K562 (cell line): ENCODE measurements around the gene TTC31. TPM values are rescaled to one million over a fixed set of nuclear protein-coding genes. Genes with fewer than 3 reads are reported as not detected.
A peak's percentile ranks its signal among the peaks of the same experiment; 100 is the strongest.

Experiments used
- BCLAF1 ChIP-seq, 2 experiments: fragments of 450-650 bp in 1 of 2; IDR thresholded peaks; 2 replicates each; pipeline ENCODE4 v1.6.1; 2011 to 2017; ENCODE audit warnings: low read depth in 2 of 2, antibody characterized with exemption in 1 of 2, borderline replicate concordance in 1 of 2, low read length in 1 of 2, mild to moderate bottlenecking in 1 of 2, mixed read lengths in 1 of 2; ENCODE audit not compliant: control insufficient read depth in 1 of 2
- DNMT1 ChIP-seq: fragments of 450-650 bp; IDR thresholded peaks from 2 replicates; pipeline ENCODE4 v1.6.1; 2016; ENCODE audit warnings: antibody characterized with exemption, mild to moderate bottlenecking
- ETS2 ChIP-seq: IDR thresholded peaks from 2 replicates; pipeline ENCODE4 v1.6.1; 2016; ENCODE audit warnings: borderline replicate concordance, missing genetic modification characterization, mild to moderate bottlenecking, moderate library complexity, missing compliant biosample characterization; ENCODE audit not compliant: poor library complexity, severe bottlenecking
- HNRNPLL ChIP-seq: fragments of 200-400 bp; formaldehyde crosslinking; IDR thresholded peaks from 2 replicates; pipeline ENCODE4 v1.6.1; 2017; ENCODE audit warnings: low read length, low read depth, mild to moderate bottlenecking; ENCODE audit not compliant: poor library complexity, severe bottlenecking
- KDM2B ChIP-seq: fragments of 250-450 bp; sonication (Bioruptor Pico); IDR thresholded peaks from 2 replicates; pipeline ENCODE4 v1.8.0; 2021; ENCODE audit warnings: mild to moderate bottlenecking, moderate library complexity
- SRF ChIP-seq, 2 experiments: fragments of 250-450, 450-650 bp in 1 of 2; sonication (Bioruptor Pico) in 1 of 2; sonication (generic) in 1 of 2; formaldehyde crosslinking; IDR thresholded peaks; 2 replicates each; pipeline versions ENCODE4 v1.5.0 to v1.5.1; 2020 to 2022; ENCODE audit warnings: mild to moderate bottlenecking in 1 of 2, missing genetic modification reagents in 1 of 2
- TARDBP ChIP-seq: fragments of 450-650 bp; IDR thresholded peaks from 2 replicates; pipeline ENCODE4 v1.6.1; 2016
- ZBTB17 ChIP-seq: fragments of 450-650 bp; formaldehyde crosslinking; IDR thresholded peaks from 2 replicates; pipeline ENCODE4 v1.4.0; 2020; ENCODE audit warnings: mild to moderate bottlenecking
- ZNF224 ChIP-seq: sonication (generic); formaldehyde crosslinking; IDR thresholded peaks from 2 replicates; pipeline ENCODE4 v1.8.0; 2022; ENCODE audit warnings: mild to moderate bottlenecking, missing genetic modification reagents
- ZNF324 ChIP-seq: fragments of 250-450 bp; sonication (Bioruptor Pico); IDR thresholded peaks from 2 replicates; pipeline ENCODE4 v1.4.0; 2020; ENCODE audit warnings: mild to moderate bottlenecking
- ZNF75A ChIP-seq: fragments of 450-650 bp; formaldehyde crosslinking; IDR thresholded peaks from 2 replicates; pipeline ENCODE4 v1.4.0; 2020; ENCODE audit warnings: mild to moderate bottlenecking
- polyA plus RNA-seq, 8 experiments: library from polyadenylated mRNA; depleted of rRNA in 4 of 8; stranded (reverse) in 5 of 8; unstranded in 3 of 8; fragments of >200 nt; fragmentation: Nextera tagmentation in 2 of 8; fragmentation: Illumina TruSeq in 1 of 8; extraction: Ambion mirVana in 2 of 8; extraction: Trizol in 1 of 8; gene quantifications; 2 replicates each; pipeline versions ENCODE4 v1.2.1 to v1.2.3, GENCODE V29; 2011 to 2014; ENCODE audit warnings: inconsistent platforms in 1 of 8, missing spikeins in 1 of 8
- total RNA-seq, 7 experiments: library from RNA; depleted of rRNA in 6 of 7; stranded (reverse); fragments of >200 nt in 6 of 7; fragmentation: Illumina TruSeq in 2 of 7; extraction: Trizol in 2 of 7; gene quantifications; 2 replicates each; pipeline versions ENCODE4 v1.2.1 to v1.2.3, GENCODE V29; 2011 to 2021; ENCODE audit warnings: low replicate concordance in 1 of 7
- TF ChIP-seq, protein P1 (sequence below): sonication (generic); formaldehyde crosslinking; IDR thresholded peaks from 2 replicates; pipeline ENCODE4 v1.8.1; 2023; ENCODE audit warnings: missing genetic modification reagents, mild to moderate bottlenecking, borderline replicate concordance
- TF ChIP-seq, protein P2 (sequence below): sonication (generic); formaldehyde crosslinking; IDR thresholded peaks from 2 replicates; pipeline ENCODE4 v1.8.0; 2022; ENCODE audit warnings: mild to moderate bottlenecking, missing genetic modification reagents
- TF ChIP-seq, protein P3 (sequence below): IDR thresholded peaks from 2 replicates; pipeline ENCODE4 v1.6.1; 2016; ENCODE audit warnings: missing genetic modification characterization, missing compliant biosample characterization

The TTC31 gene
- total and polyA plus RNA-seq, 9 of the 15 experiments (the other 6 are each of a cell fraction or from before 2014, with no cell fraction given) = 4.7 to 30.5 (median 15.9) TPM

DNA sequence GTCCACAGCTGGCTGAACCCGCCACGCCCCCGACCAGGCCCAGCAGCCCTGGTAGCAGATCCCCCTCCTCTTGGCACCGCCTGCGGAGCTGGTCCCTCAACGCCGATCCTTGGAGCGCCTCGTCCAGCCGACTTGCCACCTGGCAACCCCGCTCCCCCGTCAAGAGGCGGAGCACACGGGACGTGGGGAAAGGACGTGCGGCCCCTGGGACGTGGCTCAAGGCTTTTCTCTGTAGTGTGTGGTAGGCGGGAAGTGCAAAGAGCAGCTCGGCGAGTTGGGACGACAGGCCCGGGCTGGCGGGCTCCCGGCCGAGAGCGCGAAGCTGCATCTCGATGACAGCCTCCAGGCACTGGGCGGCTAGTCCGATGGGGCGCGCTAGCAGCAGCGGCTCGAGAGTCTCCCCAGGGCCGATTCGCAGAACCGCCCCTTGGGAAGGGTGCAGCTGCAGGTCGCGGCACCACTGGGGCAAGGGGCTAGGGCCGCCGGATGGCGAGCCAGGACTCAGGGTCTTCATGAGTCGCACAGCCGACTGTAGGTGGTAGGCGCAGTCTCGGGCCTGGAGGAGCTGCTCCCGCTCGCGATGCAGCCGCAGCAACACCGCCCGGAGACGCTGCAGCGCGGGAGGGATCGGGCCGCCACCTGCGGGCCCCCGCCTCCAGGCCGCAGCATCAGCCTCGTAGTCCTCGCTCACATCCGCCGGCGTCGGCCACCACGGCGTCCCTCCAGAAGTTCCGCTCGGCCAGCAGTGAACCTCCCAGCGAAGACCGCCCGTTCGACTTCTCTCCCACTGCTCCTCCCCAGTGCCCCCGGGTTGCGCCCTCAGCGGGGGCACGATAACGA is 700 bp upstream of the TTC31 start (continued):
- TF ChIP-seq ZNF75A (CRISPR knock-in tag) (no peak), ZNF324 (CRISPR knock-in tag) (no peak), HNRNPLL (peak; percentile 35), TARDBP (0 out of 2 replicates have a peak, but pooled peaks have one; percentile 16), SRF (CRISPR knock-in tag; IDR thresholded peaks at IDR 0.05) (0 out of 4 replicates have a peak, but pooled peaks of 1 of the 2 experiments have one; percentile 19), ZBTB17 (CRISPR knock-in tag) (no peak), BCLAF1 (IDR thresholded peaks at IDR 0.05; ENCODE audit: borderline replicate concordance in 1 of 2, control insufficient read depth in 1 of 2, low read depth in 2 of 2, low read length in 1 of 2) (0 out of 4 replicates have a peak, but pooled peaks of 1 of the 2 experiments have one; percentile 17), DNMT1 (no peak), ZNF224 (CRISPR knock-in tag) (peak; percentile 57; the same call in 1 of the 2 replicates), KDM2B (0 out of 2 replicates have a peak, but pooled peaks have one; percentile 19), ETS2 (tag) (no peak)
- TF ChIP-seq, protein P1, sequence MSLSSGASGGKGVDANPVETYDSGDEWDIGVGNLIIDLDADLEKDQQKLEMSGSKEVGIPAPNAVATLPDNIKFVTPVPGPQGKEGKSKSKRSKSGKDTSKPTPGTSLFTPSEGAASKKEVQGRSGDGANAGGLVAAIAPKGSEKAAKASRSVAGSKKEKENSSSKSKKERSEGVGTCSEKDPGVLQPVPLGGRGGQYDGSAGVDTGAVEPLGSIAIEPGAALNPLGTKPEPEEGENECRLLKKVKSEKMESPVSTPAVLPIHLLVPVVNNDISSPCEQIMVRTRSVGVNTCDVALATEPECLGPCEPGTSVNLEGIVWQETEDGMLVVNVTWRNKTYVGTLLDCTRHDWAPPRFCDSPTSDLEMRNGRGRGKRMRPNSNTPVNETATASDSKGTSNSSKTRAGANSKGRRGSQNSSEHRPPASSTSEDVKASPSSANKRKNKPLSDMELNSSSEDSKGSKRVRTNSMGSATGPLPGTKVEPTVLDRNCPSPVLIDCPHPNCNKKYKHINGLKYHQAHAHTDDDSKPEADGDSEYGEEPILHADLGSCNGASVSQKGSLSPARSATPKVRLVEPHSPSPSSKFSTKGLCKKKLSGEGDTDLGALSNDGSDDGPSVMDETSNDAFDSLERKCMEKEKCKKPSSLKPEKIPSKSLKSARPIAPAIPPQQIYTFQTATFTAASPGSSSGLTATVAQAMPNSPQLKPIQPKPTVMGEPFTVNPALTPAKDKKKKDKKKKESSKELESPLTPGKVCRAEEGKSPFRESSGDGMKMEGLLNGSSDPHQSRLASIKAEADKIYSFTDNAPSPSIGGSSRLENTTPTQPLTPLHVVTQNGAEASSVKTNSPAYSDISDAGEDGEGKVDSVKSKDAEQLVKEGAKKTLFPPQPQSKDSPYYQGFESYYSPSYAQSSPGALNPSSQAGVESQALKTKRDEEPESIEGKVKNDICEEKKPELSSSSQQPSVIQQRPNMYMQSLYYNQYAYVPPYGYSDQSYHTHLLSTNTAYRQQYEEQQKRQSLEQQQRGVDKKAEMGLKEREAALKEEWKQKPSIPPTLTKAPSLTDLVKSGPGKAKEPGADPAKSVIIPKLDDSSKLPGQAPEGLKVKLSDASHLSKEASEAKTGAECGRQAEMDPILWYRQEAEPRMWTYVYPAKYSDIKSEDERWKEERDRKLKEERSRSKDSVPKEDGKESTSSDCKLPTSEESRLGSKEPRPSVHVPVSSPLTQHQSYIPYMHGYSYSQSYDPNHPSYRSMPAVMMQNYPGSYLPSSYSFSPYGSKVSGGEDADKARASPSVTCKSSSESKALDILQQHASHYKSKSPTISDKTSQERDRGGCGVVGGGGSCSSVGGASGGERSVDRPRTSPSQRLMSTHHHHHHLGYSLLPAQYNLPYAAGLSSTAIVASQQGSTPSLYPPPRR (CRISPR knock-in tag) = no peak
- TF ChIP-seq, protein P2, sequence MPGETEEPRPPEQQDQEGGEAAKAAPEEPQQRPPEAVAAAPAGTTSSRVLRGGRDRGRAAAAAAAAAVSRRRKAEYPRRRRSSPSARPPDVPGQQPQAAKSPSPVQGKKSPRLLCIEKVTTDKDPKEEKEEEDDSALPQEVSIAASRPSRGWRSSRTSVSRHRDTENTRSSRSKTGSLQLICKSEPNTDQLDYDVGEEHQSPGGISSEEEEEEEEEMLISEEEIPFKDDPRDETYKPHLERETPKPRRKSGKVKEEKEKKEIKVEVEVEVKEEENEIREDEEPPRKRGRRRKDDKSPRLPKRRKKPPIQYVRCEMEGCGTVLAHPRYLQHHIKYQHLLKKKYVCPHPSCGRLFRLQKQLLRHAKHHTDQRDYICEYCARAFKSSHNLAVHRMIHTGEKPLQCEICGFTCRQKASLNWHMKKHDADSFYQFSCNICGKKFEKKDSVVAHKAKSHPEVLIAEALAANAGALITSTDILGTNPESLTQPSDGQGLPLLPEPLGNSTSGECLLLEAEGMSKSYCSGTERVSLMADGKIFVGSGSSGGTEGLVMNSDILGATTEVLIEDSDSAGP (CRISPR knock-in tag) = no peak
- TF ChIP-seq, protein P3, sequence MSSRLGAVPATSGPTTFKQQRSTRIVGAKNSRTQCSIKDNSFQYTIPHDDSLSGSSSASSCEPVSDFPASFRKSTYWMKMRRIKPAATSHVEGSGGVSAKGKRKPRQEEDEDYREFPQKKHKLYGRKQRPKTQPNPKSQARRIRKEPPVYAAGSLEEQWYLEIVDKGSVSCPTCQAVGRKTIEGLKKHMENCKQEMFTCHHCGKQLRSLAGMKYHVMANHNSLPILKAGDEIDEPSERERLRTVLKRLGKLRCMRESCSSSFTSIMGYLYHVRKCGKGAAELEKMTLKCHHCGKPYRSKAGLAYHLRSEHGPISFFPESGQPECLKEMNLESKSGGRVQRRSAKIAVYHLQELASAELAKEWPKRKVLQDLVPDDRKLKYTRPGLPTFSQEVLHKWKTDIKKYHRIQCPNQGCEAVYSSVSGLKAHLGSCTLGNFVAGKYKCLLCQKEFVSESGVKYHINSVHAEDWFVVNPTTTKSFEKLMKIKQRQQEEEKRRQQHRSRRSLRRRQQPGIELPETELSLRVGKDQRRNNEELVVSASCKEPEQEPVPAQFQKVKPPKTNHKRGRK (tag) = no peak
